ENCODE measurements around the gene PIR. TPM values are rescaled to one million over a fixed set of nuclear protein-coding genes. Genes with fewer than 3 reads are reported as not detected.

The PIR gene
- total RNA-seq, 1 experiment from 2014 or later, result 27.5 TPM

DNA sequence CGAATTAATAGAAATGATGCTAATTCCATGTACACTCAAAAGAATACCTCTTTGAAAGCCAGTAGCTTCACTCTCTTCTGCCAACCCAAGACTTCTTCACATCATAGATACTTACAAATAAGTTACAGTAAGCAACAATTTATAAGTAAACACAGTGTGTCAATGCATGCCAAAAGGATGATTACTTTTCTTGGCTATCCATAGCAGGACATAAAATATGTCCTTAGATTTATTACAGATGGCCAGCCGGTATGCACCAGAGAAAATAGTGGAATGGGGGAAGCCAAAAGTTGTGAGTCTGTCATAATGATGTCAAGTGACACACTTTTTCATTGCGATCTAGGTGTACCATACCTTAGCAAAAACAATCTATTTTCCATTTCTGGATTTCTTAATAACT, 6.8 kb upstream of the PIR start:
- Histone ChIP-seq H4K20me1 (ENCODE audit: insufficient read depth) (no peaks in the 10 kb centered on the region), H3K36me3 (ENCODE audit: control insufficient read depth in 1 of 2, insufficient read depth in 2 of 2, low read length in 2 of 2) (no peaks in the 10 kb centered on the region), H3K9me2 (ENCODE audit: insufficient read depth) (no peaks in the 10 kb centered on the region), H3K4me1 (ENCODE audit: control insufficient read depth in 1 of 2, insufficient read depth in 2 of 2, low read length in 2 of 2) (no peaks in the 10 kb centered on the region), H3K9ac (ENCODE audit: low read length) (no peak overlapping the region), H3K79me2 (ENCODE audit: insufficient read depth, low read length) (no peaks in the 10 kb centered on the region), H3K27ac (ENCODE audit: low read depth, low read length) (no peak overlapping the region), H3K4me3 (replicated peaks in 1 of 2; ENCODE audit: low read depth in 1 of 2, low read length in 2 of 2) (no peak overlapping the region), H2AFZ (ENCODE audit: low read depth, low read length, poor library complexity, severe bottlenecking) (no peak overlapping the region), H3K9me3 (ENCODE audit: control insufficient read depth in 1 of 2, insufficient read depth in 1 of 2, low read depth in 1 of 2, low read length in 2 of 2) (no peaks in the 10 kb centered on the region), H3K4me2 (ENCODE audit: low read length) (no peak overlapping the region), H3K27me3 (ENCODE audit: insufficient read depth, low read length) (no peaks in the 10 kb centered on the region)
- ChIA-PET RAD21 (ENCODE audit: low non-redundant PET in 1 of 2, low total read pairs in 2 of 2, uncharacterized antibody in 2 of 2, unreplicated experiment in 2 of 2) (no interaction called here), CTCF (no interaction called here), POLR2A (no interaction called here)
- DNase-seq (ENCODE audit: low read depth, low spot score) (no peak), ATAC-seq (no peak)
- no TSS peak for BruUV-seq (replicated peaks)
- intact Hi-C loops (cut with micrococcal nuclease), result loop anchor here (10.0 kb wide), 1 partner anchor 145 kb away; no protein-coding TSS in a partner anchor
- TF ChIP-seq ZNF274 (IDR thresholded peaks at IDR 0.05; ENCODE audit: low read depth, low read length), result no peak
- TF ChIP-seq ZFX (IDR thresholded peaks at IDR 0.05), result no peak
- TF ChIP-seq POLR2A (IDR thresholded peaks at IDR 0.05; ENCODE audit: borderline replicate concordance, extremely low read depth, insufficient read depth, insufficient read length), result no peak
- TF ChIP-seq SP1 (IDR thresholded peaks at IDR 0.05; ENCODE audit: low read depth), result no peak
- TF ChIP-seq JUND (IDR thresholded peaks at IDR 0.05), result no peak
- no peak for TF ChIP-seq ZBTB33 (IDR thresholded peaks at IDR 0.05; ENCODE audit: extremely low read depth, insufficient replicate concordance, low read length)
- TF ChIP-seq SRF (IDR thresholded peaks at IDR 0.05; ENCODE audit: low read depth), result no peak
- no peak for TF ChIP-seq TCF7L2 (IDR thresholded peaks at IDR 0.05; ENCODE audit: borderline replicate concordance, extremely low read depth, insufficient read depth, insufficient read length)
- no peak for TF ChIP-seq ELF1 (IDR thresholded peaks at IDR 0.05; ENCODE audit: borderline replicate concordance, low read depth)
- no peak for TF ChIP-seq FOSL1 (IDR thresholded peaks at IDR 0.05; ENCODE audit: low read depth)
- no peak for TF ChIP-seq EZH2phosphoT487 (IDR thresholded peaks at IDR 0.05; ENCODE audit: borderline replicate concordance)
- TF ChIP-seq EGR1 (IDR thresholded peaks at IDR 0.05; ENCODE audit: low read depth), result no peak
- no peak for TF ChIP-seq ATF3 (IDR thresholded peaks at IDR 0.05)
- TF ChIP-seq CBX3 (IDR thresholded peaks at IDR 0.05; ENCODE audit: low read depth), result no peak
- no peak for TF ChIP-seq CTCF (IDR thresholded peaks at IDR 0.05 in 2 of 3, conservative IDR thresholded peaks at IDR 0.05 in 1 of 3; ENCODE audit: borderline replicate concordance in 1 of 3, insufficient read depth in 1 of 3, low read depth in 2 of 3, low read length in 2 of 3)
- TF ChIP-seq RAD21 (IDR thresholded peaks at IDR 0.05; ENCODE audit: low read depth), result no peak

All from HCT116 (cell line).